ENCODE results near the gene EEIG2. TPM values are rescaled to one million over a fixed set of nuclear protein-coding genes. Genes with fewer than 3 reads are reported as not detected.
"Not testable (repeated sequence)": the region's sequence is repeated elsewhere in the genome, so short reads cannot be mapped to it uniquely, and the experiment has no call there.

EEIG2 gene
- total and polyA plus RNA-seq, 4 donors: 3.7 to 24.6 (median 9.7) TPM

DNA sequence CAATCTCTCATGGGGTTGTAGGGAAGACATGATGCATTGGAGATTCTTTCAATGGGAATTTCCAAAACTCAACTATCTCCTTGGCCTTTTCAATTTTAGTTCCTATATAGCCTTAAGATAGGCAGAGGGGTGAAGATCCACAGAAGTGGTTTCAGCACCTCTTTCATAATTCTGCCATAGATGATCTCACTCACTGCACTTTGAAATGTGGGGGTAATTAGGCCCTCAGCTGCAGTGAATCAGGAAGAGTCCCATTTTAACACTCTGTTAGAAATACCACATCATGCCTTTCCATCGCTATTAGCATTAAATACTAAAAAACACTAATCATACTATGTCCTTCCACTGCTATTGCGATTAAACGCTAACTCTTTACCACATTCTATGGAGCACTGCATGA, 25.1 kb upstream of the EEIG2 start:
- no peaks in the 10 kb centered on the region for H3K9me3 ChIP-seq (ENCODE audit: control insufficient read depth in 4 of 4, insufficient read depth in 3 of 4, low read length in 3 of 4)
- no peaks in the 10 kb centered on the region for H3K27me3 ChIP-seq (ENCODE audit: control insufficient read depth in 3 of 3, insufficient read depth in 3 of 3, low read length in 2 of 3)
- no peak overlapping the region for H3K9ac ChIP-seq (ENCODE audit: insufficient read depth in 1 of 2, low read length in 2 of 2)
- H3K36me3 ChIP-seq (ENCODE audit: control insufficient read depth in 4 of 4, insufficient read depth in 4 of 4, low read length in 4 of 4): no peaks in the 10 kb centered on the region
- no peak overlapping the region for H3K27ac ChIP-seq (ENCODE audit: low read depth in 1 of 2, low read length in 1 of 2)
- ATAC-seq (ENCODE audit: insufficient read depth, low FRiP score): no peak
- TF ChIP-seq, protein P1, sequence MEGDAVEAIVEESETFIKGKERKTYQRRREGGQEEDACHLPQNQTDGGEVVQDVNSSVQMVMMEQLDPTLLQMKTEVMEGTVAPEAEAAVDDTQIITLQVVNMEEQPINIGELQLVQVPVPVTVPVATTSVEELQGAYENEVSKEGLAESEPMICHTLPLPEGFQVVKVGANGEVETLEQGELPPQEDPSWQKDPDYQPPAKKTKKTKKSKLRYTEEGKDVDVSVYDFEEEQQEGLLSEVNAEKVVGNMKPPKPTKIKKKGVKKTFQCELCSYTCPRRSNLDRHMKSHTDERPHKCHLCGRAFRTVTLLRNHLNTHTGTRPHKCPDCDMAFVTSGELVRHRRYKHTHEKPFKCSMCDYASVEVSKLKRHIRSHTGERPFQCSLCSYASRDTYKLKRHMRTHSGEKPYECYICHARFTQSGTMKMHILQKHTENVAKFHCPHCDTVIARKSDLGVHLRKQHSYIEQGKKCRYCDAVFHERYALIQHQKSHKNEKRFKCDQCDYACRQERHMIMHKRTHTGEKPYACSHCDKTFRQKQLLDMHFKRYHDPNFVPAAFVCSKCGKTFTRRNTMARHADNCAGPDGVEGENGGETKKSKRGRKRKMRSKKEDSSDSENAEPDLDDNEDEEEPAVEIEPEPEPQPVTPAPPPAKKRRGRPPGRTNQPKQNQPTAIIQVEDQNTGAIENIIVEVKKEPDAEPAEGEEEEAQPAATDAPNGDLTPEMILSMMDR (IDR thresholded peaks at IDR 0.05; ENCODE audit: control extremely low read depth, extremely low read depth): no peak
- DNase-seq: no peak
- WGBS, 2 donors: 97 to 98% methylated on average over 3 of the region's 3 CpGs
- H3K4me1 ChIP-seq (ENCODE audit: control insufficient read depth in 5 of 5, insufficient read depth in 5 of 5, low read length in 5 of 5): peaks cover 0 to 14% (median 4%) of the 10 kb centered on the region in 5 donors
- H3K4me3 ChIP-seq: no peak overlapping the region

DNA sequence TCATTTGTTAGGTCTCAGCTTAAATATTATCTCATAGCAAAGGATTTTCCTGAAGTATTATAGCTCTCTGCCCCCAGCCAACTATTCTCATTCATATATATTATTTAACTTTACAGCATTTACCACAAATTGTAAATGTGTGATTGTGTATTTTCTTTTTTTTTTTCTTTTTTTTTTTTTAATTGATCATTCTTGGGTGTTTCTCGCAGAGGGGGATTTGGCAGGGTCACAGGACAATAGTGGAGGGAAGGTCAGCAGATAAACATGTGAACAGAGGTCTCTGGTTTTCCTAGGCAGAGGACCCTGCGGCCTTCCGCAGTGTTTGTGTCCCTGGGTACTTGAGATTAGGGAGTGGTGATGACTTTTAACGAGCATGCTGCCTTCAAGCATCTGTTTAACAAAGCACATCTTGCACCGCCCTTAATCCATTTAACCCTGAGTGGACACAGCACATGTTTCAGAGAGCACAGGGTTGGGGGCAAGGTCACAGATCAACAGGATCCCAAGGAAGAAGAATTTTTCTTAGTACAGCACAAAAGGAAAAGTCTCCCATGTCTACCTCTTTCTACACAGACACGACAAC, 24.5 kb upstream of the EEIG2 start:
- H3K27me3 ChIP-seq (ENCODE audit: control insufficient read depth in 3 of 3, insufficient read depth in 3 of 3, low read length in 2 of 3); H3K36me3 ChIP-seq (ENCODE audit: control insufficient read depth in 4 of 4, insufficient read depth in 4 of 4, low read length in 4 of 4); H3K9ac ChIP-seq (ENCODE audit: insufficient read depth in 1 of 2, low read length in 2 of 2); H3K27ac ChIP-seq (ENCODE audit: low read depth in 1 of 2, low read length in 1 of 2); ATAC-seq (ENCODE audit: insufficient read depth, low FRiP score); H3K9me3 ChIP-seq (ENCODE audit: control insufficient read depth in 4 of 4, insufficient read depth in 3 of 4, low read length in 3 of 4); H3K4me3 ChIP-seq; DNase-seq: not testable (repeated sequence)
- H3K4me1 ChIP-seq (ENCODE audit: control insufficient read depth in 5 of 5, insufficient read depth in 5 of 5, low read length in 5 of 5): peaks cover 0 to 14% (median 4%) of the 10 kb centered on the region in 5 donors
- WGBS, 2 donors: 86 to 93% methylated on average over 2 of the region's 6 CpGs

DNA sequence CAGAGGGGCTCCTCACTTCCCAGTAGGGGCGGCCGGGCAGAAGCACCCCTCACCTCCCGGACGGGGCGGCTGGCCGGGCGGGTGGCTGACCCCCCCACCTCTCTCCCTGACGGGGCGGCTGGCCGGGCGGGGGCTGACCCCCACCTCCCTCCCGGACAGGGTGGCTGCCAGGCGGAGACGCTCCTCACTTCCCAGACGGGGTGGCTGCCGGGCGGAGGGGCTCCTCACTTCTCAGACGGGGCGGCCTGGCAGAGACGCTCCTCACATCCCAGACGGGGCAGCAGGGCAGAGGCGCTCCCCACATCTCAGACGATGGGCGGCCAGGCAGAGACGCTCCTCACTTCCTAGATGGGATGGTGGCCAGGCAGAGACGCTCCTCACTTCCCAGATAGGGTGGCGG, 23.9 kb upstream of the EEIG2 start:
- H3K27ac ChIP-seq (ENCODE audit: low read depth in 1 of 2, low read length in 1 of 2); H3K9me3 ChIP-seq (ENCODE audit: control insufficient read depth in 4 of 4, insufficient read depth in 3 of 4, low read length in 3 of 4); DNase-seq; H3K27me3 ChIP-seq (ENCODE audit: control insufficient read depth in 3 of 3, insufficient read depth in 3 of 3, low read length in 2 of 3); H3K36me3 ChIP-seq (ENCODE audit: control insufficient read depth in 4 of 4, insufficient read depth in 4 of 4, low read length in 4 of 4); ATAC-seq (ENCODE audit: insufficient read depth, low FRiP score); H3K4me3 ChIP-seq; H3K9ac ChIP-seq (ENCODE audit: insufficient read depth in 1 of 2, low read length in 2 of 2): not testable (repeated sequence)
- 96 to 98% methylated on average over 23 to 27 of the region's 27 CpGs for WGBS, 2 donors
- peaks cover 0 to 12% (median 4%) of the 10 kb centered on the region in 5 donors for H3K4me1 ChIP-seq (ENCODE audit: control insufficient read depth in 5 of 5, insufficient read depth in 5 of 5, low read length in 5 of 5)

DNA sequence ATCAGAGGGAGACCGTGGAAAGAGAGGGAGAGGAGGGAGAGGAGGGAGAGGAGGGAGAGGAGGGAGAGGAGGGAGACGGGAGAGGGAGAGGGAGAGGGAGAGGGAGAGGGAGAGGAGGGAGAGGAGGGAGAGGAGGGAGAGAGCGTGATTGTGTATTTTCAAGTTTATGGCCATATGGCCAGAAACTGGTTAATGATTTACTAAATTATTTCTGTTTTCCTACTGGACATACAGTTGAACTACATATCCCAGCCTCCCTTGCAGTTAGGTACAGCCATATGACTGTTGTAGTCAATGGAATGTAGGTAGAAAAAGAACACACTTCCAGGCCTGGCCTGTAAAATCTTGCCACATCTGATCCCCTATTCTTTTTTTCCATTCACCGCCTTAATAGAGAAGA, 23.1 kb upstream of the EEIG2 start:
- 90 to 98% methylated on average over 3 to 4 of the region's 4 CpGs for WGBS, 2 donors
- not testable (repeated sequence) for H3K4me3 ChIP-seq; DNase-seq; H3K27me3 ChIP-seq (ENCODE audit: control insufficient read depth in 3 of 3, insufficient read depth in 3 of 3, low read length in 2 of 3); H3K36me3 ChIP-seq (ENCODE audit: control insufficient read depth in 4 of 4, insufficient read depth in 4 of 4, low read length in 4 of 4); H3K4me1 ChIP-seq (ENCODE audit: control insufficient read depth in 5 of 5, insufficient read depth in 5 of 5, low read length in 5 of 5); H3K9ac ChIP-seq (ENCODE audit: insufficient read depth in 1 of 2, low read length in 2 of 2); H3K9me3 ChIP-seq (ENCODE audit: control insufficient read depth in 4 of 4, insufficient read depth in 3 of 4, low read length in 3 of 4); ATAC-seq (ENCODE audit: insufficient read depth, low FRiP score); H3K27ac ChIP-seq (ENCODE audit: low read depth in 1 of 2, low read length in 1 of 2)

DNA sequence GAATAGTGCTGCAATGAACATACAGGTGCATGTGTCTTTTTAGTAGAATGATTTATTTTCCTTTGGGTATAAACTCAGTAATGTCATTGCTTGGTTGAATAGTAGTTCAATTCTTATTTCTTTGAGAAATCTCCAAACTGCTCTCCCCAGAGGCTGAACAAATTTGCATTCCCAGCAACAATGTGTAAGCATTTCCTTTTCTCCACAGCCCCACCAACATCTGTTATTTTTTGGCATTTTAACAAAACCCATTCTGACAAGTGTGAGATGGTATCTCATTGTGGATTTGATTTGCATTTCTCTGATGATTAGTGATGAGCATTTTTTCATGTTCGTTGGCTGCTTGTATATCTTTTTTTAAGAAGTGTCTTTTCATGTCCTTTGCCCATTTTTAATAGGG, 21.9 kb upstream of the EEIG2 start:
- 25 to 33% methylated on average over 1 of the region's 1 CpG for WGBS, 2 donors

More for the DNA sequence above, 21.9 kb upstream of the EEIG2 start:
- TF ChIP-seq, protein P1 (IDR thresholded peaks at IDR 0.05; ENCODE audit: control extremely low read depth, extremely low read depth): no peak
- no peak for DNase-seq
- no peaks in the 10 kb centered on the region for H3K27me3 ChIP-seq (ENCODE audit: control insufficient read depth in 3 of 3, insufficient read depth in 3 of 3, low read length in 2 of 3)
- H3K9ac ChIP-seq (ENCODE audit: insufficient read depth in 1 of 2, low read length in 2 of 2): no peak overlapping the region
- H3K9me3 ChIP-seq (ENCODE audit: control insufficient read depth in 4 of 4, insufficient read depth in 3 of 4, low read length in 3 of 4): no peaks in the 10 kb centered on the region
- no peaks in the 10 kb centered on the region for H3K36me3 ChIP-seq (ENCODE audit: control insufficient read depth in 4 of 4, insufficient read depth in 4 of 4, low read length in 4 of 4)
- peaks cover 0 to 4% (median 0%) of the 10 kb centered on the region in 5 donors for H3K4me1 ChIP-seq (ENCODE audit: control insufficient read depth in 5 of 5, insufficient read depth in 5 of 5, low read length in 5 of 5)
- H3K4me3 ChIP-seq: no peak overlapping the region
- no peak overlapping the region for H3K27ac ChIP-seq (ENCODE audit: low read depth in 1 of 2, low read length in 1 of 2)
- ATAC-seq (ENCODE audit: insufficient read depth, low FRiP score): no peak
